CD14-positive monocyte (primary cell): ENCODE data around the gene SERTM2. TPM values are rescaled to one million over a fixed set of nuclear protein-coding genes. Genes with fewer than 3 reads are reported as not detected.

Experiments used
- DNase-seq, 3 donors: peaks; one replicate each; pipeline ENCODE4 v3.0.0-alpha.2; 2011 to 2022
- H2AFZ ChIP-seq: 2 replicates; pipeline ENCODE4 v1.6.0; 2012; ENCODE audit warnings: mild to moderate bottlenecking, low read depth, low read length, inconsistent platforms; ENCODE audit not compliant: insufficient read depth, poor library complexity, severe bottlenecking
- H3K27ac ChIP-seq, 2 donors: 1 replicate in 1 of 2; 2 replicates in 1 of 2; pipeline ENCODE4 v1.5.1; 2012 to 2013; ENCODE audit warnings: low read length in 2 of 2, control low read depth in 1 of 2, inconsistent platforms in 1 of 2, low read depth in 1 of 2, mild to moderate bottlenecking in 1 of 2
- H3K27me3 ChIP-seq, 2 donors: one replicate each; pipeline versions ENCODE4 v1.6.0 to v1.6.1; 2011 to 2013; ENCODE audit warnings: low read length in 2 of 2; ENCODE audit not compliant: control insufficient read depth in 2 of 2, insufficient read depth in 2 of 2
- H3K36me3 ChIP-seq, 2 donors: replicated peaks in 1 of 2; 1 replicate in 1 of 2; 2 replicates in 1 of 2; pipeline versions ENCODE4 v1.5.1 to v1.6.1; 2012 to 2013; ENCODE audit warnings: low read length in 2 of 2, control low read depth in 1 of 2, inconsistent platforms in 1 of 2, mild to moderate bottlenecking in 1 of 2; ENCODE audit not compliant: insufficient read depth in 2 of 2, control insufficient read depth in 1 of 2
- H3K4me1 ChIP-seq, 2 donors: 1 replicate in 1 of 2; 2 replicates in 1 of 2; pipeline versions ENCODE4 v1.5.1 to v1.6.1; 2012 to 2013; ENCODE audit warnings: low read length in 2 of 2, control low read depth in 1 of 2, inconsistent platforms in 1 of 2, mild to moderate bottlenecking in 1 of 2, moderate library complexity in 1 of 2; ENCODE audit not compliant: insufficient read depth in 2 of 2, control insufficient read depth in 1 of 2
- H3K4me2 ChIP-seq: replicated peaks from 2 replicates; pipeline ENCODE3; 2012; ENCODE audit warnings: low read length, moderate library complexity, mild to moderate bottlenecking; ENCODE audit not compliant: poor library complexity, severe bottlenecking; ENCODE audit errors: extremely low read depth
- H3K4me3 ChIP-seq, 3 experiments: fragments of 200-600 bp in 1 of 3; sonication (generic) in 1 of 3; replicated peaks in 1 of 3; 1 replicate in 2 of 3; 2 replicates in 1 of 3; pipeline ENCODE4 v1.5.1; 2011 to 2013; ENCODE audit warnings: low read length in 3 of 3, mild to moderate bottlenecking in 3 of 3, control low read depth in 2 of 3, low read depth in 2 of 3, inconsistent platforms in 1 of 3, moderate library complexity in 1 of 3
- H3K79me2 ChIP-seq: 2 replicates; pipeline ENCODE4 v1.6.0; 2012; ENCODE audit warnings: mild to moderate bottlenecking, control low read depth, inconsistent platforms, low read length, moderate library complexity; ENCODE audit not compliant: insufficient read depth
- H3K9ac ChIP-seq: 2 replicates; pipeline ENCODE4 v1.6.0; 2017; ENCODE audit warnings: low read length, mild to moderate bottlenecking; ENCODE audit not compliant: insufficient read depth, poor library complexity, severe bottlenecking
- H3K9me3 ChIP-seq, 2 donors: replicated peaks in 1 of 2; 1 replicate in 1 of 2; 2 replicates in 1 of 2; pipeline versions ENCODE4 v1.5.1 to v1.6.1; 2012 to 2013; ENCODE audit warnings: low read length in 2 of 2, control low read depth in 1 of 2; ENCODE audit not compliant: control insufficient read depth in 1 of 2, insufficient read depth in 1 of 2
- H4K20me1 ChIP-seq: 2 replicates; pipeline ENCODE4 v1.6.0; 2012; ENCODE audit warnings: mild to moderate bottlenecking, low read length, control low read depth, moderate library complexity; ENCODE audit not compliant: insufficient read depth
- H3K27ac Mint-ChIP-seq, 7 donors: one replicate each; pipeline ENCODE4 v1.8.0; 2020; ENCODE audit warnings: mild to moderate bottlenecking in 7 of 7, mixed read lengths in 7 of 7, moderate library complexity in 6 of 7, inconsistent platforms in 2 of 7
- H3K27me3 Mint-ChIP-seq, 3 donors: one replicate each; pipeline ENCODE4 v1.8.0; 2021 to 2022; ENCODE audit warnings: low read depth in 3 of 3, mild to moderate bottlenecking in 3 of 3, mixed read lengths in 3 of 3, moderate library complexity in 3 of 3, inconsistent platforms in 1 of 3
- H3K36me3 Mint-ChIP-seq, 2 donors: one replicate each; pipeline ENCODE4 v1.8.0; 2020; ENCODE audit warnings: mixed read lengths in 2 of 2, inconsistent platforms in 1 of 2, mild to moderate bottlenecking in 1 of 2
- H3K4me1 Mint-ChIP-seq: one replicate; pipeline ENCODE4 v1.8.0; 2020; ENCODE audit warnings: mild to moderate bottlenecking, mixed read lengths
- H3K4me3 Mint-ChIP-seq, 2 donors: one replicate each; pipeline ENCODE4 v1.8.0; 2020; ENCODE audit warnings: mild to moderate bottlenecking in 2 of 2, mixed read lengths in 2 of 2, moderate library complexity in 1 of 2
- H3K9me3 Mint-ChIP-seq, 7 donors: one replicate each; pipeline ENCODE4 v1.8.0; 2020 to 2022; ENCODE audit warnings: mixed read lengths in 7 of 7, mild to moderate bottlenecking in 6 of 7, moderate library complexity in 6 of 7, inconsistent platforms in 2 of 7
- CTCF ChIP-seq: fragments of 200-600 bp; IDR thresholded peaks from one replicate; pipeline ENCODE4 v1.8.0; 2022; ENCODE audit warnings: antibody characterized with exemption, mild to moderate bottlenecking
- WGBS: methylation state at CpG from one replicate; pipeline ENCODE4 v1.1.5; 2013; ENCODE audit warnings: missing lambda C conversion rate; ENCODE audit not compliant: insufficient coverage; 5-methylcytosine and 5-hydroxymethylcytosine counted together
- intact Hi-C, 2 donors: fragments of 100-400 bp; cut with micrococcal nuclease; formaldehyde crosslinking; loops; one replicate each; pipeline versions ENCODE4 v1.15.0 to v1.15.1; 2023
- polyA plus RNA-seq, 3 donors: library from polyadenylated mRNA; depleted of rRNA in 1 of 3; unstranded in 2 of 3; stranded (reverse) in 1 of 3; fragments of 300-500 nt in 2 of 3; fragments of >200 nt in 1 of 3; fragmentation: Illumina TruSeq in 2 of 3; gene quantifications; 1 replicate in 2 of 3; 2 replicates in 1 of 3; pipeline ENCODE4 v1.2.3, GENCODE V29; 2012 to 2021

Gene SERTM2
- polyA plus RNA-seq, 3 donors: not detected

GRCh38 chrX:111518667-111519066 lies 7.2 kb downstream of the SERTM2 start:
- no peak overlapping the region for H3K4me3 Mint-ChIP-seq
- no peaks in the 10 kb centered on the region for H3K36me3 Mint-ChIP-seq

DNA sequence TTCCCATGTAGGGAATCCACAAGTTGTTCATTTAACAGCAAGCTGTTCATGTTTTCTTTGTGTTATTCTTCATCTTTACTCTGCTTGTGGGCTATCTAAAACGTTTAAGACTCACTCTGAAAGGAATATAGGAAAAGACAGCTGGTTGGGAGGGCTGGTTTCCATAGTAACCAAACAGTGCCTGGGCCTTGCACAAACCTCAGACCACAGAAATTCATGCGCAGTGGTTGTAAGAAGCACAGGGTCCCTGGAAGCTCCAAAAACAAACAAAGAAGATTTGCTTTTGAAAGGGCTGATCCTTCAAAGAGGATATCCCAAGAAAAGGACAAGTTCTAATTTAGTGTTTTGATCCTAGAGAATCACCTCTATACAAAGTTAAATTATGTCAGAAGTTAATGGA lies 7.8 kb downstream of the SERTM2 start:
- H3K4me2 ChIP-seq: no peak overlapping the region
- no peaks in the 10 kb centered on the region for H3K4me1 ChIP-seq
- H3K9ac ChIP-seq: no peak overlapping the region
- H3K4me3 ChIP-seq: no peak overlapping the region
- no peaks in the 10 kb centered on the region for H3K79me2 ChIP-seq
- Mint-ChIP-seq H3K27me3 (peaks cover 0 to 2% (median 0%) of the 10 kb centered on the region in 3 donors), H3K27ac (no peak overlapping the region), H3K36me3 (no peaks in the 10 kb centered on the region), H3K9me3 (peaks cover 0 to 1% (median 0%) of the 10 kb centered on the region in 7 donors), H3K4me1 (no peaks in the 10 kb centered on the region), H3K4me3 (no peak overlapping the region)
- DNase-seq: no peak
- no peak overlapping the region for H3K27ac ChIP-seq
- no peak for TF ChIP-seq CTCF
- H3K27me3 ChIP-seq: peaks cover 0 to 2% of the 10 kb centered on the region in 2 donors
- no peaks in the 10 kb centered on the region for H4K20me1 ChIP-seq
- H2AFZ ChIP-seq: no peak overlapping the region
- intact Hi-C loops: no loop called here
- no peaks in the 10 kb centered on the region for H3K36me3 ChIP-seq
- WGBS: no CpG with 5 or more reads among the region's 2 CpGs
- no peaks in the 10 kb centered on the region for H3K9me3 ChIP-seq

More at GRCh38 chrX:111518667-111519066, 7.2 kb downstream of the SERTM2 start:
- no peaks in the 10 kb centered on the region for H3K79me2 ChIP-seq
- no peak overlapping the region for H3K4me2 ChIP-seq
- H3K9ac ChIP-seq: no peak overlapping the region
- no CpG with 5 or more reads among the region's 5 CpGs for WGBS
- Mint-ChIP-seq H3K4me1 (no peaks in the 10 kb centered on the region), H3K9me3 (peaks cover 0 to 1% (median 0%) of the 10 kb centered on the region in 7 donors), H3K27me3 (peaks cover 0 to 2% (median 0%) of the 10 kb centered on the region in 3 donors), H3K27ac (peak overlapping the region in 1 of 7 donors; percentile 32)
- H4K20me1 ChIP-seq: no peaks in the 10 kb centered on the region
- H3K27ac ChIP-seq: no peak overlapping the region
- no peaks in the 10 kb centered on the region for H3K36me3 ChIP-seq
- no peaks in the 10 kb centered on the region for H3K9me3 ChIP-seq
- no peak for DNase-seq
- no peak overlapping the region for H3K4me3 ChIP-seq
- intact Hi-C loops: no loop called here
- H3K4me1 ChIP-seq: no peaks in the 10 kb centered on the region
- peaks cover 0 to 2% of the 10 kb centered on the region in 2 donors for H3K27me3 ChIP-seq
- no peak for TF ChIP-seq CTCF
- H2AFZ ChIP-seq: no peak overlapping the region
